DMS153 treated with DMSO at 0.1 percent for 48 hours (cell line): Measurements from ENCODE around the gene CHP2.
A peak's percentile ranks its signal among the peaks of the same experiment; 100 is the strongest.
"Not testable (repeated sequence)": the region's sequence is repeated elsewhere in the genome, so short reads cannot be mapped to it uniquely, and the experiment has no call there.

Experiments
- DNase-seq: peaks from one replicate; lab custom pipeline; 2025; ENCODE audit not compliant: unreplicated experiment; lab: John Stamatoyannopoulos, UW

The CHP2 gene

GRCh38 chr16:23742766-23743165, 12.1 kb upstream of the CHP2 start:
- DNase-seq, result no peak

- no peak for DNase-seq
These were observed 9.6 kb upstream of the CHP2 start for GRCh38 chr16:23745263-23745662.

DNA sequence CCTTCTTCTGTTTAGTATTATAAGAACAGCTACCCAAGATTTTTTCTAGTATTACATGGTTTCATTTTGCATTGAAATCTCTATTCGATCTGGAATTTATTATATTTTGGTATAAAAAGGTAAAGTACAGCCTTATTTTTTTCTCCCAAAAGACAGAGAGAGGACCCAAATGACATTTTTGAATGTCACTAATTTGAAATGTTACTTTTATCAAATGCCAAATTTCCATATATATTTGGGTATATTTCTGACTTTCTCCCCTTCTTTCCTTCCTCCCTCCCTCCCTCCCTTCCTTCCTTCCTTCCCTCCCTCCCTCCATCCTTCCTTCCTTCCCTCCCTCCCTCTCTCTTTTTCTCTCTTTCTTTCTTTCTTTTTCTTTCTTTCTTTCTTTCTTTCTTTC, 6.2 kb upstream of the CHP2 start:
- DNase-seq, result no peak

GRCh38 chr16:23751053-23751452, 3.8 kb upstream of the CHP2 start:
- not testable (repeated sequence) for DNase-seq

DNA sequence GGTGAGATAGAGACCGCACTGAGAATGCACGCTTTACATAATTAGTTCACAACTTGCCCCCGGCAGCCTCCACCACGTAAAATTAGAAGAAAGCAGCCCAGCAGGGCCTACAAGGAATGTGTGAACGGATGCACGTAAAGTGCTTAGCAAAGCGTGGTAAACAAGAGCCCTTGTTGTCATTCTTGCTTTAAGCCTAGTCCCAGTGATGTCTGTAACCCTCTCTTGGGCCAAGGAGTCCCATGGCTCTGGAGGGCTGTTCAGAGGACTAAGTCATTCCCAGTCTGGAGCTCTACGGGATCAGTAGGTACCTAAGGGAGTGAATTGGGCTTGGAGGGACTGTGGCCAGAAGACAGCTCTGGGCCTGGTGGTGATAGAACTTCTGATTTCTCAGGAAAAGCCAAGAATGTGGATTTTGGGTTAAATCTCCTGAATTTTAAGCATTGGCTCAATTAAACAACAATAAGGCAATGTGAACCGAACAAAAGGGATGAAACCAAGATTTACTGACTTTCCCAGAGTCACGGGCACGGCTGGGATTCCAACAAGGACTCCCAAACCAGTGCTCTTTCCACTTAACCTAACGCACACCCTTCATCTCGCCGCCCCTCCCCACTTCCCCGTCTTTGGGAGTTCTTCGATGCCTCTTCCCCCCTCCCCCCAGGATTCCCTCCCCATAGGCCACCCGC, 775 bp upstream of the CHP2 start:
- DNase-seq, result no peak

DNA sequence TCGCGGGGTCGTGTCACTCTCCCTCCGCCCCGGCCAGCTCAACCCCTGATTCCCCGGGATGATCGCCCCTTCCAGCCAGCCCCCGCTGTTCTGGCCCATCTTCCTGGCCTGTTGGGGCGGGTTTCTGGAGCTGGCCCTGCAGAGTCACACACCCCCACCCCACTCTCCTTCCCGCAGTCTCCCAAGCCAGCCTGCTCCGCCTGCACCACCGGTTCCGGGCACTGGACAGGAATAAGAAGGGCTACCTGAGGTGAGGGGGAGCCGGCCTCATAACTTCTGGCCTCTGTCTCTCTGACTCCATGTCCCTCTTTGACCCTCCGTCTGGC, 621 bp downstream of the CHP2 start:
- DNase-seq, result no peak

- DNase-seq, result no peak
These were observed 2.3 kb downstream of the CHP2 start for GRCh38 chr16:23757116-23757515.

DNA sequence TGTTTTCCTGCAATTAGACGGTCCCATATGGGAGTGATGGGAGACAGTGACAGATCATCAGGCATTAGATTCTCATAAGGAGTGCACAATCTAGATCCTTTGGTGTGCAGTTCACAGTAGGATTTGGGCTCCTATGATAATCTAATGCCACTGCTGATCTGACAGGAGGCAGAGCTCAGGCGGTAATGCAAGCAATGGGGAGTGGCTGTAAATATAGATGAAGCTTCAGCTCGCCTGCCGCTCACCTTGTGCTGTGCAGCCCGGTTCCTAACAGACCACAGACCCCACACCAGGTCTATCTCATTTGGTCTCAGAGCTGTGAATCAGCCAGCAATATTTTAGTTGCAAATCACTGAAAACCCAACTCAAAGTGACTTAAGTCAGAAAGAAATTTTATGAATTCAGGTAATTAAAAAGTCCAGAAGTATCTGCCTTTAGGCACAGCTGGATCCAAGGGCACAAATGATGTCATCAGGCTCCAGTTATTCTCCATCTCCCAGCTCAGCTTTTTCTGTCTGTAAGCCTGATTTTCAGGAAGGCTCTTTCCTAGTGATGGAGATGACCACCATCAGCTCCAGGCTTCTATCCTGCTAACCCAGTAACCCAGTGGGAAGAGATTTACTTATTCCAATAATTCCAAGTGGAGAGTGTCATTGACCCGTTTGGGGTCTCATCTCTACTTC, 3.3 kb downstream of the CHP2 start:
- DNase-seq, result no peak

- no peak for DNase-seq
These were observed 11.1 kb downstream of the CHP2 start for GRCh38 chr16:23765933-23766332.

- DNase-seq, result no peak
These were observed 13.8 kb downstream of the CHP2 start for GRCh38 chr16:23768581-23768980.

- DNase-seq, result no peak
These were observed 16.2 kb downstream of the CHP2 start for GRCh38 chr16:23771027-23771426.

DNA sequence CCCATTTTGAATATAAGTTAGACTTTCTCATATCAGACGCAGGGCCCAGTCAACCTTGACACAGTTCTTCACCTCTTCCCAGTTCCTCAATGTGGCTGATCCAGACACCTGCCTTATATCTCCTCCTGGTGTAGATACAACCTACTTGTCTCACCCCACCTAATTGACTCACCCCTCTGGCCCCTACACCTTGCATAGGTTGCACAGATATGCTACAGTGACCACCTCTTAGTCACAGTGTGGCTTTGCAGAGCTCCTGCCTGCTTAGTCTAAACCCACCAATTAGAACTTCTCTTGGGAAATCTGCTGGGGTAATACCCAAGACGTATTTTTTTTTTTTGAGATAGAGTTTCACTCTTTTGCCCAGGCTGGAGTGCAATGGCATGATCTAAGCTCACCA, 16.8 kb downstream of the CHP2 start:
- no peak for DNase-seq

GRCh38 chr16:23773339-23773738, 18.5 kb downstream of the CHP2 start:
- no peak for DNase-seq

DNA sequence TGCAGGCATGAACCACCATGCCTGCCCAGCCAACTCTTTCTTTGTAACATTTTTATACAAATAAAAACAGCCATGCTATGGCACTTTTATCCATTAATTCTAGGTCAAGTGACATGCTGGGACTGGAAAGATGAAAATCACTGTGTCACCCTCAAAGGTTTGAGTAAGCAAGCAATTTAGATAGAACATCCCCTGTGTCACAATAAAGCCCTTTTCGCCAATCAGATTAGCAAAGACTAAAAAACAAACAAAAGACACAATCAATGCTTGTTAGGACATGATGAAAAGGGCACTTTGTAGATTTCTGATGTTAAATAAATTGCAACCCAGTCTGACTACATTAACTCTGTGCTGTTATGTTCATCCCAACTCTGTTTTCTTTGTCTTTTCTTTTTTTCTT, 26.4 kb downstream of the CHP2 start:
- DNase-seq, result peak; percentile 6

DNA sequence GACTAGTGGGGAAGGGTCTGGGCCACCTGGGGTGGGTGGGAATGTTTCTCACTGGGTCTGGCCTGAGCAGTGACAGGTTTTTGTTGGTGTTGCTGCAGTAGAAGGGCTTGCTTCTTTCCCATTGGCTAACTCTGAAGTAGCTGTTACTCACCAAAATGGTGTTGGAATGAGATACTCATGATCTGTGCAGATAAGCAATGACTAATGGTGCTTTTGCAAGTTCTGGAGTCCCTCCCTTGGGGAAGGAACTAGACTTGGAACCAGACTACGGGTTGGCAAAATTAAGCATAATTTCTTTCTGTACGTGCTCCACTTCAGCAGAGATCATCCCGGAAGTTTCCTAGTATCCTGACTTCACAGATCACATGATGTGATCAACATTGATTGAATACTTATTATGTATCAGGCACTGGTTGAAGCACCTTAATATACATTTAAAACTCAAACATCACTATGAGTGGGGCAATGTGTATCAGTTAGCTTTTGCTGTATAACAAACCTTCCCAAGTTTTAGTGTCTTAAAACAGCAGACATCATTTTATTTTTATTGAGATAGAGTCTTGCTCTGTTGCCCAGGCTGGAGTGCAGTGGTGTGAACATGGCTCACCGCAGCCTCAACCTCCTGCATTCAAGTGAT, 30.1 kb downstream of the CHP2 start:
- DNase-seq, result no peak

GRCh38 chr16:23785842-23786241, 31.0 kb downstream of the CHP2 start:
- DNase-seq, result no peak

DNA sequence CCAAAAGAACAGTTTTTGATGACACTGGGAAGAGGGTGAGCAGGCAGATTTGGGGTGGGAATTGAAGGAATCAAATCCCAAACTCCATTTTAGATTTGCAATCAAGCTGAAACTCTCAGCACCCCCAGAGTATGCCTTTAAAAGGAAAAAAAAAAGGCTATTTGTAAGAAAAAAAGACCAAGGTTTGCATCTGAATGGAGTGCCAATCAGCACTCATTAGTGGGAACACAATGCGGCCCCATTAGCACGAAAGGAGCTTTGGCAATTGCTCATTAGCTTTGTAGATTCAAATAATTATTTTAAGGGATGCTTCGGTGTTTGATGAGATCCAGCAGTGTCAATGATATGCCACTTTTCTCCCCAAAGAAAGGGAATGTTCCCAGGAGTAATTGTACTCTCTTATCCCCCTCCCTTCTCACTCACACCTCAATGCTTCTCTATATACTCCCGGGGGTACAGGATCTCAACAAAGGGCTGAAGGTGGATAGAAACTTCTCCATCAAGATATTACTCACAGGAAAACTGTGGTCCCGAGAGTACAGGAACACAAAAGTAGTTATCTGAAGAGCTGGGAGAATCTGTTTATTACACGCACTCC, 32.2 kb downstream of the CHP2 start:
- no peak for DNase-seq

- no peak for DNase-seq
These were observed 33.9 kb downstream of the CHP2 start for GRCh38 chr16:23788685-23789084.

GRCh38 chr16:23795378-23795777, 40.6 kb downstream of the CHP2 start:
- DNase-seq, result no peak

DNA sequence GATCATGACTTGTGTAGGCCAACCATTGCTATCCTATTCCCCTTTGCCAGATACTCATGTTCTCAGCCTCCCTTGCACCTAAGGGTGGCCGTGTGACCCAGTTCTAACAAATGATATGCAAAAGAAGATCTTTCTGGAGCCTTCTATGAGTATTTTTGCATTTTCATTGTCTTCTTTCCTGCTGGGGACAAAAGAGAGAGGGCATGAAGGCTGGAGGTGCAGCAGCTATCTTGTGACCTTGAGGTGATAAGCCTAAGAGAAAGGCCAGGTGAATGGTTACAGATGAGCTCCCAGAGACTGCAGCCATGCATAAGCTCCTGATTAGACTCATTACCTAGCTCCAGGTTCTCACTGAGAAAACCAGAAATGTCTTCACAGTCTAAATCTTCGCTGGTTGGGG, 42.1 kb downstream of the CHP2 start:
- no peak for DNase-seq

GRCh38 chr16:23801378-23801777, 46.6 kb downstream of the CHP2 start:
- peak; percentile 63 for DNase-seq

- no peak for DNase-seq
These were observed 48.0 kb downstream of the CHP2 start for GRCh38 chr16:23802776-23803175.
